GM10266 (cell line): ENCODE data around the gene DCP1A.
A peak's percentile ranks its signal among the peaks of the same experiment; 100 is the strongest.

Experiments
- DNase-seq: peaks from one replicate; pipeline ENCODE4 v3.0.0; 2012; ENCODE audit errors: extremely low spot score
- CTCF ChIP-seq: IDR thresholded peaks from 2 replicates; pipeline ENCODE4 v1.5.1; 2012; ENCODE audit warnings: mild to moderate bottlenecking, low read depth; ENCODE audit not compliant: control insufficient read depth, insufficient read depth; ENCODE audit errors: missing control alignments

DCP1A gene

GRCh38 chr3:53347261-53348064 lies at the start of gene DCP1A:
Gene DCP1A, minus strand, starts transcription at chr3:53347543. Its CDS starts 26 bp downstream, at chr3:53347517.
- peak; percentile 92 for DNase-seq
- TF ChIP-seq CTCF = no peak

- DNase-seq = no peak
- no peak for TF ChIP-seq CTCF
Observed at GRCh38 chr3:53384465-53385423, 37.4 kb upstream of the DCP1A start.

DNA sequence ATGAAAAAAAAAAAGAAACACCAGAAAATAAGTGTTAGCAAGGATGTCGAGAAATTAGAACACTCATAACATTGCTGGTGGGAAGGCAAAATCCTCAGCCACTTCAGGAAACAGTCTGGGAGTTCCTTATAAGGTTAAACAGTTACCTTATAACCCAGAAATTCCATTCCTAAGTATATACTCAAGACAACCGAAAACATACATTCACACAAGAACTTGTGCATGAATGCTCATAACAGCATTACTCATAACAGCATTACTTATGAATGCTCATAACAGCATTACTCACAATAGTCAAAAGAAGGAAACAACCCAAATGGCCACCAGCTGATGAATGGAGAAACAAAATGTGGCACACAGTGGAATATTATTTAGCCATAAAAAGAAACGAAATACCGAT lies 34.8 kb upstream of the DCP1A start:
- no peak for DNase-seq
- TF ChIP-seq CTCF = no peak

DNA sequence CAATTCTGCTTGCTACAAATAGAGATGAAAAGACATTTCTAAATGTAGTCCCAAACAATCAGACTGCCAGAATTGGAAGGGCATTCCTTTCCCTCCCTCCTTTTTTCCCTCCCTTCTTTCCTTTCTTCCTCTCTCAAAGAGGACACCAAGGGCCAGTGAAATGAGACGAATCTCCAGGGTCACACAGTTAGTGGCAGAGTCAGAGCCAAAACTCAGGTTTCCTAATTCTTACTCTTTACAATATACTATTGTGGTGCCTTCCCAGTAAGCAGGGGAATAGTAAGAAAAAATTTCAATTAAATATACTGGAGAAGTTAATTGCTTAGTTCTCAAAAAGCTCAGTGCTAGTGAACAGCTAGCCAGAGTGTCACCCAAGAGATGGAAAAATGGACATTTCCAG lies 33.0 kb upstream of the DCP1A start:
- DNase-seq = no peak
- no peak for TF ChIP-seq CTCF

- DNase-seq = no peak
- TF ChIP-seq CTCF = no peak
Observed at GRCh38 chr3:53379898-53380297, 32.6 kb upstream of the DCP1A start.

- DNase-seq = no peak
- TF ChIP-seq CTCF = no peak
Observed at GRCh38 chr3:53377794-53378193, 30.5 kb upstream of the DCP1A start.
